Measurements from ENCODE around the gene ANKRD23.

DNA sequence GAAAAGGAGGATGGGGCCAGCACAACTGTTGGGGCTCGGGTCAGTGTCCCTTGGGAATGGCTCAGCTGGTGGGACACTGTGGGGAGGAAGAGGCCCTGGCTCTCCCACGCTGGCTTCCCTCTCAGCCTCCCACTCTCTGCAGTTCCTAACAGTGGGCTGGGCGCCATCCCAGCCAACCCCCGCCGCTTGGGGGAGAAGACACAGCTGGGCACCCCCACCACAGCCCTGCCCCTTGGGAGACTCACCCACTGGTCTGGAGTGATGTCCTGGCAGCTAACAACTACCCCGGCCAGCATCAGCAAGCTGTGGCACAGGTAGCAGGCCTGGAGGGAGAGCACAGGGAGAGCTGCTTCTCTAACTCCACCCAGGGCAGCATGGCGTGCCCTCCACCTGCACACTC lies 34.4 kb upstream of the ANKRD23 start:
- TF ChIP-seq, protein P1, sequence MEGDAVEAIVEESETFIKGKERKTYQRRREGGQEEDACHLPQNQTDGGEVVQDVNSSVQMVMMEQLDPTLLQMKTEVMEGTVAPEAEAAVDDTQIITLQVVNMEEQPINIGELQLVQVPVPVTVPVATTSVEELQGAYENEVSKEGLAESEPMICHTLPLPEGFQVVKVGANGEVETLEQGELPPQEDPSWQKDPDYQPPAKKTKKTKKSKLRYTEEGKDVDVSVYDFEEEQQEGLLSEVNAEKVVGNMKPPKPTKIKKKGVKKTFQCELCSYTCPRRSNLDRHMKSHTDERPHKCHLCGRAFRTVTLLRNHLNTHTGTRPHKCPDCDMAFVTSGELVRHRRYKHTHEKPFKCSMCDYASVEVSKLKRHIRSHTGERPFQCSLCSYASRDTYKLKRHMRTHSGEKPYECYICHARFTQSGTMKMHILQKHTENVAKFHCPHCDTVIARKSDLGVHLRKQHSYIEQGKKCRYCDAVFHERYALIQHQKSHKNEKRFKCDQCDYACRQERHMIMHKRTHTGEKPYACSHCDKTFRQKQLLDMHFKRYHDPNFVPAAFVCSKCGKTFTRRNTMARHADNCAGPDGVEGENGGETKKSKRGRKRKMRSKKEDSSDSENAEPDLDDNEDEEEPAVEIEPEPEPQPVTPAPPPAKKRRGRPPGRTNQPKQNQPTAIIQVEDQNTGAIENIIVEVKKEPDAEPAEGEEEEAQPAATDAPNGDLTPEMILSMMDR (IDR thresholded peaks at IDR 0.05), result no peak
- no peak for TF ChIP-seq POLR2A (IDR thresholded peaks at IDR 0.05)

Measured in heart left ventricle (tissue), 13 donors.